HG03520 (cell line): Measurements from ENCODE around the gene HS1BP3.

Experiments
- ATAC-seq: cut with Tn5 transposase; IDR thresholded peaks from one replicate; pipeline ENCODE4 v1.9.1; 2021; ENCODE audit warnings: mild to moderate bottlenecking, moderate library complexity; ENCODE audit not compliant: unreplicated experiment

HS1BP3 gene

DNA sequence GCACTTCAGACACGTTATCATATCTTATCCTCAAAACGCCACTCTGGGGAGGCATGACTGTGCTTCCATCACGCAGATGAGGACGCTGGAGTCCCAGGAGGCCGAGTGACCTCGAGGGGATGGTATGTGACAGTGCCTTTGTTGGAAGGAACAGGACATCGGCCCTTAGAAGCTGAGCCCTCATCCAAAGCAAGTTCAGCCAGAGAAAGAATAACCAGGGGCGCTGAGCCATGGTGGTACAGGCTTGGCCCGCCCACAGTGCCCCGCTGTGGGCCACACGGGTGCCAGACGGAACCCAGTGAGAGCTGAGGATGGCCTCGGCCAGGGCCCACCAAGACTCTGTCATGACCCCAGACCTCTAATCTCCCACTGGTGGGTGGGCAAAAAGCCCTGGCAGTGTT lies 31.3 kb downstream of the HS1BP3 start:
- ATAC-seq, result no peak

DNA sequence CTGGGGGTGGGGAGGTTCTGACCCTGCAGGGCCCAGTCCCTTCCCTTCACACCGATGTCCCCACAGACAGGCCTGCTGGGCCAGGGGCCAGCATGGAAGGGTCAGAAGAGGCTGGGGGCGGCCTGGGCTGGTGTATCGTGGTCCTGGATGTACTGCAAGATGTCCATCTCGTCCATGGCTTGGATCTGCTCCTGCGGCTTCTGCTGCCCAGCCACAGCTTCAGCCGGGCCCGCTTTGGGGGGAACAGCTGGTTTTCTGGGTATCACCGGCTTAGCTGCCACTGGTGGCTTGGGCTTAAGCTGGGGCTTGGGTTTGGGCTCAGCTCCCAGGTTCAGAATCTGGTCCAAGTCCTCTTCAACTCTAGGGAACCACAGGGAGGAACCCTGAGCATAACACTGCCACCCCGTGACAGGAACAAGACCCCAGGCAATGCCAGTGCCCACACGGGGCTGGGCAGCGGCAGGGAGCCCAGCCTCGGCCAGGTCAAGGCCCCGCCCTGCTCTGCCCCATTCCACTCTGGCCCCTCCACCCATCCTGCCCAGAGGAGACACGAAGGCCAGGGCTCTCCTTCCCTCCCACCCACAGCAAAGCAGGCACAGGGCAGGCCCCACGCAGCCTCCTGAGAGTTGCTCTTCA lies 31.9 kb downstream of the HS1BP3 start:
- ATAC-seq, result no peak

DNA sequence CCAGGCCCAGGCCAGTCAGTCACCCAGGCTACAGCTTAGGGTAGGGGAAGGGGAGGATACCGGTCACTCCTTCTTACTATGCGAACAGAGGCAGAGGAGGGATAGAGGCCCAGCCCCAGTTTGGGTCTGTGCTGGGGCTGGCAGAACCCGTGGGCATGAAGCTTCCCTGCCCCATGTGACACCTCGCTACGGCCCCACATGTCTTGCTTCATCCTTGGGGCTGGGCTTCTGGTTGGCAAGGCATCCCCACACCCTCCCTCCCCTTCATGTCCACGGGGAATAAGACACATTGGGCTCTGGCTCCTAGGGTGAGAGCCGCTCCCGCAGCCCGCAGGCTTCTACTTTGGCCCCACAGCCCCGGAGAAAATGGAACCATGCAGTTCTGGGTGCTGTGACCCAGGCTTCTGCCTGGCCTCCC lies 32.4 kb downstream of the HS1BP3 start:
- ATAC-seq, result no peak

DNA sequence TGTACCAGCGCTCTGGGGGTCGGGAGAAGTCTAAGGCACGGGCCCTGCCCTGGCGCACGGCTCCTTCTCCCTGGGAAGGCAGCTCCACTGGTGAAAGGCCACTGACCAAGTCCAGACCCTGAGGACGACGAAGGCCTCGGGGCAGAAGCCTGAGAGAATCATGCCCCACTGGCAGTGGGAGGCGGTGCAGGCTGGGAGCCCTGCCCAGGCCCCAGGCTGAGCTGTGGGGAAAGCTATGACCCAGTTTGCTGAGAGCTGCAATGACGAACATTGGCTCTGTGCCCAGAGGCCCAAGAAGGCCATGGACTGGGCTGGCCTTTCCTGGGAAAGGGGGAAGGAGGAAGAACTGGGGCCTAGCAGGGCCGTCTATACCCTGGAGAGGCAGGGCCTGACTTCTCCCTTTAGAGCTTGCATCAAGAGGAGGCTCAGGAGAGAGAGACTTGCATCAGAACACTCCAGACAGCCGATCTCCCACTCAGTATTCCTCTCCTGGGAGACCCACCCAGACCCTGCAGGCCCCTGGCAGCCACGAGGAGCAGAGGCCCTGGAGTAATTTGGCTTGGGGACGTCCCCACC lies 32.9 kb downstream of the HS1BP3 start:
- ATAC-seq, result no peak

DNA sequence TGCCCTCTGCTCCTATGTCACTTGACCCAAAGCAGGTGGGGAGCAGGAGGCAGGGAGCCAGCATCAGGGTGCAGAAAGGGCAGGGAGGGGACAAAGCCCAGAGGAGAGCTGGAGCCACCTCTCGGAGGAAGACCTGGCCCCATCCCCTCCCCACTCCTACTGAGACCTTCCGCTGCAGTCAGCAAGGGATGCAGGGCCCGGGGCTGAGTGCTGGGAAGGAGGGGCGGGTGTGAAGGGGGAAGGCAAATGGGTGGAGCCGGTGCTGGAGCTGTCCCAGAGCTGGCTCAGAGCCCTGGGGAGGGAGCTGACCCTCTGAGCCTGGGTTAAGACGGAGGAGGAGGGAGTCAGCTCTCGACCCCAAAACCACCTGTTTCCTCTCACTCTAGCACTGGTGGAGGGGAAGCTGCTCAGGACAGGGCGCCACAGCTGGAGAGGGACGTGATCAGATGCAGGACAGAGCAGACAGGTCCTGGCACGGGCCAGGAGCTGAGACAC lies 33.8 kb downstream of the HS1BP3 start:
- ATAC-seq, result no peak

DNA sequence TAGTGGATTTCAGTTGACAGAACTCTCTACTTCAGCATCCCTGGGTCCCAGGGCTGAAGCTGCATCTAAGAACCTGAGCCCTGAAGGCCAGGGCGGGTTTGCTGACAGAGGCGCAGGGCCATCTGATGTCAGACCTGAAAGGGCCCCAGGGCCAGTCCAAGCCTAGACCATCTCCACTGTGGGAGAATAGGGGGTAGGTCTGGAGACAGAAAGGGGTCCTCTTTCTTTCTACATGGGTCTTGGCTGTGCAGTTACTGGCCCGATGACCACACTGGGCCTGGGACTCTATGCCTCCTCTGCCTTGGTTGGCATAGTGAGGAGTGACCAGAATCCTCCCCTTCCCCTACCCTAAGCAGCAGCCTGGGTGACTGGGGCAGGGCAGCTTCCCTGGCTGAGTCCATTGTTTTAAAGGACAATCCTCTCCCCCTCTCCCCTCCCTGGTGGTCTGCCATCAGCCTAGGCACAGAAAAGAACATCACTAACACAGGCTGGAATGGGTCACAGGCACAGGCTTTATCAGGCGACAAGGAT lies 34.5 kb downstream of the HS1BP3 start:
- no peak for ATAC-seq

DNA sequence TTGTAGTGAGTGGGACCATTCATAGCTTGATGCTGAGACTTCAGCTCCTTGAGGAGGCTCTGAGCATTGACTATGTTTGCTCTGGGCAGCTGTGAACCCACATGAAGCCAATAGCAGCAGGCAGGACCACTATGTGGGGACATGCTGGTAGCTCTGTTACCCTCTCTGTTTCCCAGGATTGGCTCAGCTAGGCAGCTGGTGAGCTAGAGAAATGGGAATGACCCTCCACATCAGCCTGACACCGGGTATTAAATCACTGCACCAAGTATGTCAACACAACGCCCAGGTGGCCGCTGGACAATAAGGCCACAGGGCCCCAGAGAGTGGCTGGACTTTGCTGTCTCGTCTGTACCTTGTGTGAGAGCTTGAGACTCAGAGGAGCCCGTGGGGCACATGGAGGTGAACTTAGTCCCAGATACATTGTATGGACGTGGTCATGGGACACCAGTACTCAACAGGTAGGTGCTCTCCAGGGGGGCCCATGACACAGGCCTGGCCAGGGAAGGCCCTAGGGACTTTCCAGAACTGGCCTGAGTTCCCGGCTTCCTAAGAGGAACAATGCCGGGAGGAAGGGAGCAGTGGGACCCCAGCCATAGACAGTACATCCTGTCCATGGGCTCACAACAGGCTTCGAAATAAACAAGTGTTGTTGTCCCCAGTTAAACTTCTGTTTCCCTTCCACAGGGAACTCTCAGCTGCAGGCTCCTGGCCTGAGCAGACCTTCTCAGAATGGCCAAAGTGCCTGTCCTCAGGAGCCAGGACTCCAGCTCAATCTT lies 35.2 kb downstream of the HS1BP3 start:
- no peak for ATAC-seq

DNA sequence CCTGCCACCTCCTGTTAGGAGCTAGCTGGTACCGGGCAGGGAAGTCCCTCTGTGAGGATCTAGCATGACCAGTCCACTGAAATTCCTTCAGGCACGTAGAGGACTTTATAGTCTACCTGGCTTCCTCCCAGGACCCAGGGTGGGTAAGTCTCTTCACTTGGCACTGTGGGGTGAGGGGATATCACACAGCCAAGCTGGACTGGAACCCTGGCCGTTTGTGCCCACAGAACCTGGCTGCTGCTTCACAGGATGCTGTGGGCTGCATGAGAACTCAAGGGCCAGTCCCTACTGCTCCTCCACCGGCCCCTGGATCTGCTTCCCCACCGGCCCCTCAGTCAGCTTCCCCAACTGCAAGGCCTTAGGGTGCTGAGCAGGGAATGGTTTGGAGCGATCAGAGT lies 35.8 kb downstream of the HS1BP3 start:
- no peak for ATAC-seq

DNA sequence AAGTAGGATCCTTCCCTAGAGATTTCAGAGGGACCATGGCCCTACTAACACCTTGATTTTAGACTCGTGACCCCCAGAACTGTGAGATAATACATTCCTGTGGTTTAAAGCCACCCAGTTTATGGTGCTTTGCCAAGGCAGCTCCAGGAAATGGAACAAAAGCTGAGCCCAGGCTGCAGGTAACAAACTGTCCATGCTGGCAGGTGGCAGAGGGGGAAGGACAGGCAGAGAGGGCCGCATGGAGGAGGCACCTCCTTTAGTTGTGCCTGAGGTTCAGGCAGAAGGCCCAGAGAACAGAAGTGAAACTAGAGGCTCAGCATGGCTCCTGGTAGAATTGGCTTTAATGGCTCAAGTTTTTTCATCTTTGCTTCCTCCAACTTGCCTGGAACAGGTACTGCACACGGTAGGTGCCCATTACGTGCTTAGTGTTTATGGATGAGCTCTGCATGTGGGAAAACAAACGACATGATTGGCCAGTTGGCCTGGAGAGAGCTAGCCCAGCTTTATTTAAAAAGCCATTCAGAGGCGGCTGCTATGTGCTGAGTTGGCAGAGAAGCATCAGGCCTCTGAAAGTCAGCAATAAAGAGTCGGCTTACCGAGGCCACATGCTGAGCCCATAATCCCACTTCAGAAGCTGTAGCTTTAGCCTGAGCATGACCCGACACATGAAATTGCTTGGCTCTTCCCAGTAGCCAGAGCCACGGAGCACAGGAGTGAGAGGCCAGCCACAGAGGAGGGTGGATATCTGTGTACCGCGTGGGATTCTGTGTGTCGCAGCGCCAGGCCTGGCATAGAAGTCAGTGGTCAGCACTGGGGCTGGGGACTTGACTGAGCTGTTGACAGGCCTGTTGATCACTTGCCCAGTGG lies 36.5 kb downstream of the HS1BP3 start:
- ATAC-seq, result no peak

DNA sequence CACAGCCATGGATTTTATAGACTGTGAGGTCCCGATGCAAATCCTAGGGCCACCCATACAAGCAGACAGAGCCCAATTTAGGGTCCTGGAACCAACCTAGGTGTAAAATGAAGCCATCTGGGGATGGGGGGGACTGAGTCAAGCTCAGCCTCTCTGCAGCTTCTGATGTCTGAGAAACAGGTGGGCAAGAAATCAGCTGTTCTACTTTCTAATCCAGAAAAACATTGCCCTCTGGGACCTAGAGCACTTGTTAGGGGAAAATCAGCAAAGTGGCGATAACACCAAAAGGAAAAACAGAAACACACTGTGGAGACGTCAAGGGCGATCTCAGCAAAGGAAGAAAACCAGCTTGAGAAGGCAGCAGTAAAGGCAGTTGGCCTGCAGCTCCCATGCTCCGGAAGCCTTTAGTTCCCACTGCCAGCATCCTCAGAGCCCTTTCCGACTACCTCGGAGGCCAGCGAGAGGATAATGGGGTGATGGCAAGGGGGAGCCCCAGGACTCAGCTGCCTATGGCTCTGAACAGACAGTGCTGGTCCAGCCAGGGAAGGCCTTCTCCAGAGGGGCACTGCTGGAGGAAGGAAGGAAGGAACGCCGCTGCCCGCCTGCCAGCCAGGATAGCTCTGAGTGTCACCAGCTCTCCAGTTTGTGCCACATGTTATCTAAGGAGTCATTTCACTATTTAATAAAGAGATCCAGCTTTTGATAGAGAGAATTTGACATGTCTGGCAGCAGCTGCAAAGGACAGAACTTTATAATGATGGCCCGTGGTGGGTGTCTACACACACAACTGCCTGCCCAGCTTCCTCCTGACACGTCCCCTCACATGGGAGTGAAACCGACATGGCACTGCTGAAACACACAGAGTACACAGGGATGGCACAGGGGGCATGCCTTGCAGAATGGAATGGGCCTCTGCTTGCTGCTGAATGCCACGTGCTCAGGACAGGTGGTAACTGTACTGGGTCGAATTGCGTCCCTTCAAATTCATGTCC lies 37.7 kb downstream of the HS1BP3 start:
- ATAC-seq, result no peak

- no peak for ATAC-seq
Measured at GRCh38 chr2:20611844-20612356, 39.0 kb downstream of the HS1BP3 start.

DNA sequence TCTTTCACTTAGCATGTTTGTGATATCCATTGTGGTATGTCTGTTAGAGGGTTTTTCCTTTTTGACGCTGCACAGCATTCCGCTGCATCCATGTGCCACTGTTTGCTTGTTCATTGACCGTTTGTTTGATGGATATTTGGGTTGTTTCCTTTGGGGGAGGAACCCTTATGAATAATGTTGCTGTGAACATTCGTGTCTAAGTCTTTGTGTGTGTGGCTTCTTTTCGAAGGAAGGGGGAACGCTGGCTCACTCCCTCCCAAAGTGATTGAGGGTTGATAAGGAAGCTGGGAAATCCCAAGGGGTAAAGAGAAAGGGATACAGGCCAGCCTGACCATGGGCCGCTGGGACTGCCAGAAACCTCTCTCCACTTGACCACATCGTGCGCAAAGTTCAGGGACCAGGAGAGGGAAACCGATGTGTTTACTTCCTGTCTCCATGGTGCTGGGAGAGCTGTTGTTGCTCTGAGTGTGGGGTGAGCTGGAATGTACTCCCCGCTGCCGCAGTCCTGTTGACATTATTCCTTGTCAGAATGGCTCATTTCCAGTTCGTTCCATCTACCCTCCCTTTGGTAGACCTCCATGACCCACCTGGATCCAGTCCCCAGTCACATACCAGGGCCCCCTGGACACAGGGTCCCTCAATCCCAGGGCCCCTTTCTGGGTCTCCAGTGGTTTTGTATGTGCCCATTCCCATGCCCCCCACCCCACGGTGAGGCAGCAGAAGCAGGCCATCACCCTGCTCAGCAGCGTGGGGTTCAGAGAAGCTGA lies 39.6 kb downstream of the HS1BP3 start:
- no peak for ATAC-seq

DNA sequence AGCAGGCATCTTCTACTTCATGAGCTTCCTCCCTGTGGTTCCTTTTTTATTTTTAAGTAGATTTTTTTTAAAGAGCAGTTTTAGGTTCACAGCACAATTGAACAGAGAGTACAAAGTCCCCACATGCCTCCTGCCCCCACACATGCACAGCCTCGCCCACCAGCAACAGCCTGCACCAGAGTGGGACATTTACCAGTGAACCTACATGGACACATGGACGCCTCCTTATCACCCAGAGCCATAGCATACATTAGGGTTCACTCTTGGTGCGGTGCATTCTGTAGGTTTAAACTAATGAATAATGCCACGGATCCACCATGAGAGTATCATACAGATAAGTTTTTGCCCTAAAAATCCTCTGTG lies 40.9 kb downstream of the HS1BP3 start:
- no peak for ATAC-seq

GRCh38 chr2:20609349-20609994 lies 41.4 kb downstream of the HS1BP3 start:
- no peak for ATAC-seq

DNA sequence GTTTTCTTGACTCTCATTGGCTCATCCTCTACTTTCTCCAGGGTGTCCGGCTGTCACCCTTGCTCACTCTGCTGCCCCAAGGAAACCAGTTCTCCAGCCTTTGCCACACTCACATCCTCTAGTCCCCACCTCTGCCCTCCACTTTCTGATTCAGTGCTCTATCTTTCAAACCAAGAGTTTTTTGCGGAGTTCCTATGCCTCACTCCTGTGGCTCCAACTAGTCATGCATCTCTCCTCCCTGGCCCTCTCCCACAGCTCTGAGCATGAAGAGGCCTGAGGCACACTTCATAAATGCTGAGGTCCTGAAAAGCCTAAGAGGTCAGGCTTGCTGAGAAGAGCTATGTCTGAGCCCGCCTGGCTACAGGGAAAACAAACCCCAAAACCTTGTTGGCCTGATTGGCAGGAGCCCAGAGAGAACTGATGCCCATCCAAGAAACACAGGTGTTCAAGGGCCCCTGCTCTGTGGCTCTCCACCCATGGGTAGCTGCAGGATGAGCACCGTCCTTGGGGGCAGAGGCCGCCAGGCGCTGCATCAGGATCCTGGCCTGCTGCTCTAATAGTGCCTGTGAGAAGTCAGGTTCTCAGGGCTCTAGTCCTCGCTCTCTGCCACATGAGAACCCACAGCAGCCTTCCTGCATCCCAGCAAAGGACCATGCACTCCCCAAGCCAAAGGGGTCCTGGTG lies 42.1 kb downstream of the HS1BP3 start:
- ATAC-seq, result no peak

GRCh38 chr2:20607446-20607845 lies 43.5 kb downstream of the HS1BP3 start:
- no peak for ATAC-seq

DNA sequence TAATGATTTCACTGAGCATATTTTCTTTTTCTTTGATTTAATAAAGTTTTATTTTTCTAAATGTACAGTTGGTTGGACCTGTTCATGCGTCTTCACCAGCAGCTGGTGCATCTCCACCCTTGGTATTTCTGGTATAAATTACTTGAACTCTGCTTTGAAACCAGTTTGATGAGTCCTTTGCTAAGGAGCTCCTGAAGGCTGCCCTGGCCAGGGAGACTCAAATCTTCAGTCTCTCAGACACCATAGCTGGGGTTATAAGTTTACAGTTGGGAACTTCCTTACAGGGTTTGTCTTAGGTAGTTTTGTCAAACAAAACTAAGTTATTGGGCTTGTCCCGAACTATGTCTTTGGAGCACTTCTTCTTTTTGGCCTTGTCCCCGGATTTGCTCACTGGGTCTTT lies 44.7 kb downstream of the HS1BP3 start:
- no peak for ATAC-seq

- ATAC-seq, result no peak
Measured at GRCh38 chr2:20604951-20605381, 45.9 kb downstream of the HS1BP3 start.
